Gastrocnemius medialis (tissue), 4 donors: ENCODE results near the gene KCNIP1.

Source experiments
- POLR2A ChIP-seq, 2 donors: fragments of 450-650 bp; IDR thresholded peaks; one replicate each; pipeline ENCODE4 v1.6.1; 2017; ENCODE audit warnings: antibody characterized with exemption in 2 of 2, mild to moderate bottlenecking in 2 of 2, moderate library complexity in 2 of 2
- TF ChIP-seq, protein P1 (sequence below), 5 experiments: fragments of 450-650 bp in 3 of 5; fragments of 200-600 bp in 2 of 5; sonication (generic) in 2 of 5; IDR thresholded peaks in 4 of 5; conservative IDR thresholded peaks in 1 of 5; 1 replicate in 4 of 5; 2 replicates in 1 of 5; pipeline ENCODE4 v1.5.1; 2016 to 2019; ENCODE audit warnings: antibody characterized with exemption in 5 of 5, mild to moderate bottlenecking in 3 of 5, moderate library complexity in 3 of 5

DNA sequence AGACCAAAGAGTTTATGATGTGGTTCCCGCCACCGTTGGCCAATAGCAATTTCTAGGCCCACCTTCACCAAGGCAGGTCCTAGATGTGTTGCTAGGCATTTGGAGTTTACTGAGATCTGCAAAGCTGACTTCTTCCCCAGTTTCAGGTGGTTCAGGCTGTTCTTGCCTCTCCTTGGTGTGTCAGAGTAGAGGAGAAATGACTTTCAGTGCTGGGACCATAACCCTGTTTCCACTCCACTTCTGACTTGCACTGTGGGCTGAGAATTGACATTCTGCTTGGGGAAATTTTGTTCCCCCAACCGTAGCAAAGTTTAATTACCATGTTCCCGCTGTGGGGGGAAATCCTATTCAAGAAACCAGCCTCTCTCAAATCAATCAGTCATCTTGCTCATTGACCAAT is 151.7 kb downstream of the KCNIP1 start:
- no peak for TF ChIP-seq POLR2A (IDR thresholded peaks at IDR 0.05)
- TF ChIP-seq, protein P1, sequence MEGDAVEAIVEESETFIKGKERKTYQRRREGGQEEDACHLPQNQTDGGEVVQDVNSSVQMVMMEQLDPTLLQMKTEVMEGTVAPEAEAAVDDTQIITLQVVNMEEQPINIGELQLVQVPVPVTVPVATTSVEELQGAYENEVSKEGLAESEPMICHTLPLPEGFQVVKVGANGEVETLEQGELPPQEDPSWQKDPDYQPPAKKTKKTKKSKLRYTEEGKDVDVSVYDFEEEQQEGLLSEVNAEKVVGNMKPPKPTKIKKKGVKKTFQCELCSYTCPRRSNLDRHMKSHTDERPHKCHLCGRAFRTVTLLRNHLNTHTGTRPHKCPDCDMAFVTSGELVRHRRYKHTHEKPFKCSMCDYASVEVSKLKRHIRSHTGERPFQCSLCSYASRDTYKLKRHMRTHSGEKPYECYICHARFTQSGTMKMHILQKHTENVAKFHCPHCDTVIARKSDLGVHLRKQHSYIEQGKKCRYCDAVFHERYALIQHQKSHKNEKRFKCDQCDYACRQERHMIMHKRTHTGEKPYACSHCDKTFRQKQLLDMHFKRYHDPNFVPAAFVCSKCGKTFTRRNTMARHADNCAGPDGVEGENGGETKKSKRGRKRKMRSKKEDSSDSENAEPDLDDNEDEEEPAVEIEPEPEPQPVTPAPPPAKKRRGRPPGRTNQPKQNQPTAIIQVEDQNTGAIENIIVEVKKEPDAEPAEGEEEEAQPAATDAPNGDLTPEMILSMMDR (IDR thresholded peaks at IDR 0.05 in 4 of 5, conservative IDR thresholded peaks at IDR 0.05 in 1 of 5), result no peak
